ENCODE results near the gene FBXL20. TPM values are rescaled to one million over a fixed set of nuclear protein-coding genes. Genes with fewer than 3 reads are reported as not detected.
"Not testable (repeated sequence)": the region's sequence is repeated elsewhere in the genome, so short reads cannot be mapped to it uniquely, and the experiment has no call there.

FBXL20 gene
- total RNA-seq, 2 donors from 2014 or later, result 22.4 to 43.6 TPM

DNA sequence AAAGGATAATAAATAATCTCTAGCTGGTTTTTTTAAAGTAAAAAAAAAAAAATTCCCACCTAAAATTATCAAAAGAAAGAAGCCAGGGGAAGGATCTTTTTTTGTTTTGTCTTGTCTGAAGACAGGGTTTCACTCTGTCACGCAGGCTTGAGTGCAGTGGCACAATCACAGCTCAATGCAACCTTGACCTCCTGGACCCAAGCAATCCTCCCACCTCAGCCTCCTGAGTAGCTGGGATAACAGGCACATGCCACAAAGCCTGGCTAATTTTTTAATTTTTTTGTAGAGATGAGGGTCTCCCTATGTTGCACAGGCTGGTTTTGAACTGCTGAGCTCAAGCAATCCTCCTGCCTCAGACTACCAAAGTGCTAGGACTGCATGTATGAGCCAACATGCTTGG is 97.2 kb downstream of the FBXL20 start:
- 100% methylated on average over 1 of the region's 1 CpG for WGBS
- intact Hi-C loops (cut with DNase I), result no loop called here
- no peak overlapping the region for H3K4me3 ChIP-seq
- H3K27me3 ChIP-seq (replicated peaks; ENCODE audit: insufficient read depth), result no peaks in the 10 kb centered on the region
- no peak for DNase-seq (ENCODE audit: low spot score)
- H3K4me1 ChIP-seq (replicated peaks), result no peaks in the 10 kb centered on the region
- TF ChIP-seq POLR2A (IDR thresholded peaks at IDR 0.05) (no peak), POLR2AphosphoS5 (IDR thresholded peaks at IDR 0.05) (no peak)
- TF ChIP-seq, protein P1, sequence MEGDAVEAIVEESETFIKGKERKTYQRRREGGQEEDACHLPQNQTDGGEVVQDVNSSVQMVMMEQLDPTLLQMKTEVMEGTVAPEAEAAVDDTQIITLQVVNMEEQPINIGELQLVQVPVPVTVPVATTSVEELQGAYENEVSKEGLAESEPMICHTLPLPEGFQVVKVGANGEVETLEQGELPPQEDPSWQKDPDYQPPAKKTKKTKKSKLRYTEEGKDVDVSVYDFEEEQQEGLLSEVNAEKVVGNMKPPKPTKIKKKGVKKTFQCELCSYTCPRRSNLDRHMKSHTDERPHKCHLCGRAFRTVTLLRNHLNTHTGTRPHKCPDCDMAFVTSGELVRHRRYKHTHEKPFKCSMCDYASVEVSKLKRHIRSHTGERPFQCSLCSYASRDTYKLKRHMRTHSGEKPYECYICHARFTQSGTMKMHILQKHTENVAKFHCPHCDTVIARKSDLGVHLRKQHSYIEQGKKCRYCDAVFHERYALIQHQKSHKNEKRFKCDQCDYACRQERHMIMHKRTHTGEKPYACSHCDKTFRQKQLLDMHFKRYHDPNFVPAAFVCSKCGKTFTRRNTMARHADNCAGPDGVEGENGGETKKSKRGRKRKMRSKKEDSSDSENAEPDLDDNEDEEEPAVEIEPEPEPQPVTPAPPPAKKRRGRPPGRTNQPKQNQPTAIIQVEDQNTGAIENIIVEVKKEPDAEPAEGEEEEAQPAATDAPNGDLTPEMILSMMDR (IDR thresholded peaks at IDR 0.05), result no peak
- H3K36me3 ChIP-seq, result no peaks in the 10 kb centered on the region
- H3K9me3 ChIP-seq, result no peaks in the 10 kb centered on the region
- no peak overlapping the region for H3K27ac ChIP-seq

DNA sequence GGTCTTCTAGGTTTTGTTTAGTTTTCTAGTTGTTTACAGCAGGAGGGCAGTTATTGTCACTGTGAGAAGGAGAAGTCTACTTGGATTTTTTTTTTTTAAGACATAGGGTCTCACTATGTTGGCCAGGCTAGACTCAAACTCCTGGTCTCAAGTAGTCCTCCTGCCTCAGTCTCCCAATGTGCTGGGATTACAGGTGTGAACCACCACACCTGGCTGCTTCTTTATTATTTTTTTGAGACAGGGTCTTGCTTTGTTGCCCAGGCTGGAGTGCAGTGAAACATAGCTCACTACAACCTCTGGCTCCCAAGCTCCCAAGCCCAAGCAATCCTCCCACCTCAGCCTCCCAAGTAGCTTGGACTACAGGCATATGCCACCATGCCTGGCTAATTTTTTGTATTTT is 107.4 kb downstream of the FBXL20 start:
- H3K36me3 ChIP-seq, result no peaks in the 10 kb centered on the region
- no peaks in the 10 kb centered on the region for H3K9me3 ChIP-seq
- H3K27me3 ChIP-seq (replicated peaks; ENCODE audit: insufficient read depth), result no peaks in the 10 kb centered on the region
- no peak for DNase-seq (ENCODE audit: low spot score)
- TF ChIP-seq POLR2A (IDR thresholded peaks at IDR 0.05), result no peak
- no peak for TF ChIP-seq POLR2AphosphoS5 (IDR thresholded peaks at IDR 0.05)
- TF ChIP-seq, protein P1 (IDR thresholded peaks at IDR 0.05), result no peak
- H3K27ac ChIP-seq, result no peak overlapping the region
- intact Hi-C loops (cut with DNase I), result no loop called here
- no peaks in the 10 kb centered on the region for H3K4me1 ChIP-seq (replicated peaks)
- H3K4me3 ChIP-seq, result no peak overlapping the region

GRCh38 chr17:39292546-39292945 is 108.9 kb downstream of the FBXL20 start:
- H3K4me1 ChIP-seq (replicated peaks); H3K27ac ChIP-seq; H3K9me3 ChIP-seq; DNase-seq (ENCODE audit: low spot score); H3K27me3 ChIP-seq (replicated peaks; ENCODE audit: insufficient read depth); H3K4me3 ChIP-seq; intact Hi-C loops (cut with DNase I); H3K36me3 ChIP-seq: not testable (repeated sequence)
- 96% methylated on average over 8 of the region's 8 CpGs for WGBS

DNA sequence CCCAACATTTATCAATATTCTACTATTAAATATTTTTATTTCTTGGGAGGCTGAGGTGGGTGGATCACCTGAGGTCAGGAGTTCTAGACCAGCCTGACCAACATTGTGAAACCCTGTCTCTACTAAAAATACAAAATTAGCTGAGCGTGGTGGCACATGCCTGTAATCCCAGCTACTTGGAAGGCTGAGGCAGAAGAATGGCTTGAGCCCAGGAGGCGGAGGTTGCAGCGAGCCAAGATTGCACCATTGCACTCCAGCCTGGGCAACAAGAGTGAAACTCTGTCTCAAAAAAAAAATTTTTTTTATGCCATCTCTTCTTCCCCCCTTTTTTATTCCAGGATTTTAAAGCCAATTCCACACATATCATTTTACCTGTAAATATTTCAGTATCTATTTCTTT is 114.9 kb downstream of the FBXL20 start:
- not testable (repeated sequence) for H3K36me3 ChIP-seq

DNA sequence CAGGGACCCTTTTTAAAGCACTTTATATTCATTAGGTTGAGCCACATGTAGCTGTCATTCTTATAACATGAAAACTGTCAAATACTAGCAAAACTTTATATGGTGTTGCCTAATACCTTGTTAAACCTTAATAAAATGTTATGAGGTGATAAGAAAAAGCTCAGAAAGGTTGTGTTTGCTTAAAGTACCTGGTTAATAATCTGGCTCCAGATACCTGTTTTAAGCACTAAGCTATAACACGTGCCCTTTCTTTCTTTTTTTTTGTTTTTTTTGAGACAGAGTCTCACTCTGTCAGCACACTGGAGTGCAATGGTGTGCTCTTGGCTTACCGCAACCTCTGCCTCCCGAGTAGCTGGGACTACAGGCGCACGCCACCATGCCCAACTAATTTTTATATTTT is 116.7 kb downstream of the FBXL20 start:
- DNase-seq (ENCODE audit: low spot score), result no peak
- Histone ChIP-seq H3K27me3 (replicated peaks; ENCODE audit: insufficient read depth) (no peaks in the 10 kb centered on the region), H3K27ac (no peak overlapping the region), H3K4me3 (no peak overlapping the region), H3K4me1 (replicated peaks) (peaks cover 6% of the 10 kb centered on the region), H3K36me3 (no peaks in the 10 kb centered on the region), H3K9me3 (no peaks in the 10 kb centered on the region)
- TF ChIP-seq, protein P1 (IDR thresholded peaks at IDR 0.05), result no peak
- TF ChIP-seq POLR2AphosphoS5 (IDR thresholded peaks at IDR 0.05), result no peak
- no peak for TF ChIP-seq POLR2A (IDR thresholded peaks at IDR 0.05)
- intact Hi-C loops (cut with DNase I), result no loop called here
- WGBS, result 88% methylated on average over 5 of the region's 5 CpGs

More for the DNA sequence above, 114.9 kb downstream of the FBXL20 start:
- DNase-seq (ENCODE audit: low spot score); H3K27me3 ChIP-seq (replicated peaks; ENCODE audit: insufficient read depth); H3K4me3 ChIP-seq; H3K4me1 ChIP-seq (replicated peaks); intact Hi-C loops (cut with DNase I); H3K9me3 ChIP-seq; H3K27ac ChIP-seq: not testable (repeated sequence)
- WGBS, result 90% methylated on average over 3 of the region's 3 CpGs

DNA sequence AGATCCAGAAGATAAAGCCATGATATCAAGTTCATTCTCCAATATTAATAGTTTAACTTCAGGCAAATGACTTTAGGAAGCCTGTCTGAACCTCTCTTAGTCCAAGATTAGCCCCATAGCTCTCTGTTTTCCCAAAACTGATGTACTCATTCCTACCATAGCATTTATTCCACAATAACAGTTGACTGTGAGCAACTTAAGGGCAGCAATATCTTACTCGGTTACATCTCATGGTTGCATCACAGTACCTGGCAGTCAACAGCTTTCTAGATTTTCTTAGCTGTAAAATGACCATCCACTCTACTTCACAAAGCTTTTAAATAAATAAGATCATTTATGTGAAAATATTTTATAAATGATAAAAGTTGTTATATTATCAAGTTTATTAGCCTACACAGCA is 117.5 kb downstream of the FBXL20 start:
- H3K36me3 ChIP-seq, result no peaks in the 10 kb centered on the region
- H3K4me1 ChIP-seq (replicated peaks), result peaks cover 6% of the 10 kb centered on the region
- no peaks in the 10 kb centered on the region for H3K9me3 ChIP-seq
- intact Hi-C loops (cut with DNase I), result no loop called here
- no peak for TF ChIP-seq POLR2AphosphoS5 (IDR thresholded peaks at IDR 0.05)
- TF ChIP-seq, protein P1 (IDR thresholded peaks at IDR 0.05), result no peak
- TF ChIP-seq POLR2A (IDR thresholded peaks at IDR 0.05), result no peak
- DNase-seq (ENCODE audit: low spot score), result no peak
- H3K27me3 ChIP-seq (replicated peaks; ENCODE audit: insufficient read depth), result no peaks in the 10 kb centered on the region
- 57% methylated on average over 1 of the region's 1 CpG for WGBS
- no peak overlapping the region for H3K27ac ChIP-seq
- no peak overlapping the region for H3K4me3 ChIP-seq

Measured in prostate gland (tissue), 2 donors.